Urothelium cell line (cell line): ENCODE data around the gene HGD.

Experiments used
- DNase-seq: peaks from one replicate; pipeline ENCODE4 v3.0.0; 2011; ENCODE audit warnings: low spot score, mixed read lengths
- FAIRE-seq: peaks from 2 replicates; lab custom pipeline; 2011; peaks lifted over from hg19 to GRCh38; lab: Jason Lieb, UNC

HGD gene

GRCh38 chr3:120596116-120596852 lies 85.8 kb downstream of the HGD start, which contains the start of gene NDUFB4:
NDUFB4 (plus strand) TSS chr3:120596336; CDS start chr3:120596360, 24 bp downstream.
- FAIRE-seq (peak; percentile 99), DNase-seq (peak; percentile 100)

- FAIRE-seq: no peak
These were observed 86.3 kb downstream of the HGD start for GRCh38 chr3:120595788-120596115.

DNA sequence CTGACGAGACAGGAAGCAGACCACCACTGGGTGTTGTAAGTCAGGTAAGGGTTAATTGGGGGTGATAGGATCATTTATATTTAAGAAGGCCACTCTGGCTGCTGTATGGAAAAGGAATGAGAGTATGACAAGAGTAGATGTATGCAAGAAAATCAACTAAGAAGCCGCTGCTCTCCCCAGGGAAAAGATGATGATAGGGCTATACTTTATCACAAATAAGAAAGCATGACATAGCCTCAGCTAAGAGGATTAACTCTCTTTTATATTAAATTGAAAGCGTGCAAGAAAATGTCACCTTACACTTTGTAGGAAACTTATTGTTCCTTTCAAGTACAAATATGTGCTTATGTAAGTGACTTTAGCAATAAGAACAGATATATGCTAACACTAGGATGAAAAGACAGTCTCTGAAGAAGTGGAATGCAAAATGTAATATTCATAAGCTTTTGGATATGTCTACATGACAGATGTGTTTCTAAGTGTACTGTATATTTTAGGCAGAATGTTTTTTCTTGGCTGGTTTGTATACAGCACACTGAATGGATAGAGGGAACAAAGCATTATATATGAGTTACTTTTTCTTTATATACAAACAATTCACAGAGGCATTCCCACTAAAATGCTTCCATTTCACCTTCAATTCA lies 94.6 kb downstream of the HGD start:
- no peak for DNase-seq
- no peak for FAIRE-seq

More at GRCh38 chr3:120595788-120596115, 86.3 kb downstream of the HGD start:
- no peak for DNase-seq
